Activated naive CD8-positive, alpha-beta T cell treated with anti-CD3 and anti-CD28 coated beads for 36 hours (primary cell): ENCODE results near the gene PAFAH1B1. TPM values are rescaled to one million over a fixed set of nuclear protein-coding genes. Genes with fewer than 3 reads are reported as not detected.

ENCODE experiments used
- DNase-seq: peaks from one replicate; pipeline ENCODE4 v3.0.0; 2021
- H3K27ac Mint-ChIP-seq: one replicate; pipeline ENCODE4 v1.8.0; 2022; ENCODE audit warnings: mild to moderate bottlenecking, moderate library complexity, mixed read lengths
- H3K27me3 Mint-ChIP-seq: one replicate; pipeline ENCODE4 v1.8.0; 2022; ENCODE audit warnings: mild to moderate bottlenecking, mixed read lengths
- H3K36me3 Mint-ChIP-seq: one replicate; pipeline ENCODE4 v1.8.0; 2021; ENCODE audit warnings: mild to moderate bottlenecking, mixed read lengths
- H3K4me1 Mint-ChIP-seq: one replicate; pipeline ENCODE4 v1.8.0; 2021; ENCODE audit warnings: mixed read lengths
- H3K4me3 Mint-ChIP-seq: one replicate; pipeline ENCODE4 v1.8.0; 2022; ENCODE audit warnings: mild to moderate bottlenecking, moderate library complexity, mixed read lengths
- H3K9me3 Mint-ChIP-seq: one replicate; pipeline ENCODE4 v1.8.0; 2022; ENCODE audit warnings: mixed read lengths
- total RNA-seq, 2 experiments: library from RNA; stranded (reverse); gene quantifications; one replicate each; pipeline ENCODE4 v1.2.3, GENCODE V29; 2021

PAFAH1B1 gene
- total RNA-seq, 2 experiments from 2014 or later: 137 to 156 TPM

DNA sequence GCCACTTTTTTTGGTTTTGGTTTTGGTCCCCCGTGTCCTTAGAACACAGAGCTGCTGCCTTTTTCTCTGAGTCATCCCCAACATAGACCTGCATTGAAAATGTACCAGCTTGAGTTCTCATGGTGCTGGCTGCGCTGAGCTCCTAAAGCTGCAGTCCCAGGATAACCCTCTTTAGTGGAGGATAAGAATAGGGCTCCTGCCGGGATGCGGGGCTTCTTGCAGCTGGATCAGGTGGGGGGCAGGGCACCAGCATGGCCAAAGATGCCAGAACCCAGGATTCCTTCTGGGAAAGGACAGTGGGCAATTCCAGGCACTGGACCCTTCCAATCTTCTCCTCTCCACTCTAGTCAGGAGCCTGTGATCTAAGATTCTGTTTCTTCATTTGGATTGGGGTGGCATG is 126.4 kb downstream of the PAFAH1B1 start:
- H3K9me3 Mint-ChIP-seq: no peaks in the 10 kb centered on the region

DNA sequence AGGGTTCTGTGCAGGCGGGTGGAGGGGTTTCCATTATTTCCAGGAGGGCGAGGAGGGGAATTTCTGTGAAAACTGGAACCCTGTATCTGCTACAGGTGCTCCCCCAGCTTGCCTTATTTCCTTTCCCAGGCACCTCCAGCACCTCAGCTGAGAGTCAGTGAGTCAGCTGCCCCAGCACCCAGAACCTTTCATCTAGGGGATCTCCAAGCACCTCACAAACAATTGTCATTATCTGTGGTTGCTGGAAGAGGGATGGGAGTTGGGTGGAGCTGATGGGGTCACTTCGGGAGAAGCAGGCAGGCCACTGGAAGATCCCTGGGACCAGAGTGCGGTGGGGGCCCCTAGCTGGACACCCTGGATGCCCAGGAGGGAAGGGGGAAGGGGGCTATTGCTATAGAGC is 128.1 kb downstream of the PAFAH1B1 start:
- no peaks in the 10 kb centered on the region for H3K9me3 Mint-ChIP-seq
- no peak overlapping the region for H3K27ac Mint-ChIP-seq
- H3K4me1 Mint-ChIP-seq: peaks cover 13% of the 10 kb centered on the region
- peak; percentile 45 for DNase-seq
- no peaks in the 10 kb centered on the region for H3K36me3 Mint-ChIP-seq
- no peak overlapping the region for H3K4me3 Mint-ChIP-seq
- H3K27me3 Mint-ChIP-seq: peaks cover 28% of the 10 kb centered on the region

More for the DNA sequence above, 126.4 kb downstream of the PAFAH1B1 start:
- H3K27ac Mint-ChIP-seq: no peak overlapping the region
- H3K27me3 Mint-ChIP-seq: peaks cover 15% of the 10 kb centered on the region
- no peak for DNase-seq
- H3K4me3 Mint-ChIP-seq: no peak overlapping the region
- H3K36me3 Mint-ChIP-seq: no peaks in the 10 kb centered on the region
- H3K4me1 Mint-ChIP-seq: peaks cover 10% of the 10 kb centered on the region

DNA sequence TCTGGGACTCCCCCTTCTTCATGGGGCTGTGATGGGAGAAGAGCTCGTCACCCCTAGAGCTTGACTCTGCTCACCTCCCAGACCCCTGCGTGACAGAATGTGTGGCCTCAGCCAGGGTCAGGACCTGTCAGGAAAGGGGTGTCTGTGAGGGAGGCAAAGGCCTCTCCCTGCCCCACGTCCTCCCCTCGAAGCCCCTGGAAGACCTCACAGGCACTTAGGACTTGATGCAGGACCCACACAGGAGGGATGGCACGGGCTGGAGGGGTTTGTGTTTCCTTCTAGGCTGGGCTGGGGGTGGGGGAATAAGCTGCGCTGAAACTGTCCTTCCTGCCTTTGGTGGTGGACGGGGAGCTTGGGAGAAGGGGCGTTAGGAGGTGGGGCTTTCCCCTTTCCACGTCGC is 129.2 kb downstream of the PAFAH1B1 start:
- Mint-ChIP-seq H3K27ac (no peak overlapping the region), H3K4me1 (peaks cover 13% of the 10 kb centered on the region), H3K9me3 (no peaks in the 10 kb centered on the region), H3K27me3 (peaks cover 37% of the 10 kb centered on the region), H3K4me3 (no peak overlapping the region), H3K36me3 (no peaks in the 10 kb centered on the region)
- DNase-seq: no peak

DNA sequence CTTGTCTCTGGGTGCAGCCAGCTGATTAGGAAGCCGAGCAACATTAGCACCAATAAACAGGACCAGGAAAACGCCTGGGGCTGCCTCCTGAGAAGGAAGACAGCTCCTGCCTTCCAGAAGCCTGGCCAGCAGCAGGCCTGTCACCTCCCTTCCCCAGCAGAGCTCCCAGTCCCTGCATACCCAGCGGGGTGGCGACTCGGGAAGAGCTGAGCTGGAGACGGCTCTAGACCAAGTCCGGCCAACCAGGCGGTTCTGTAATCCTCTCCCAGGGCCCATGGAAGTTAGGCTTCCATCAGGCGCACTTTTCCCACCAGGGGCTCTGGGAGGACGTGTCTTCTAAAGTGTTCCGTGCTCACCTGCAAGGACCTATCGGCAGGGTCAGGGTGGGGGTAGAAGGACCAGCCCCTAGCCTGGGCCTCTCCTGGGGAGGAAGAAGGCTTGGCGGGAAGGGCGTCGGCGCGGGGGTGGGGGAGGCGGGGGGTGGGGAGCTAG is 130.1 kb downstream of the PAFAH1B1 start:
- Mint-ChIP-seq H3K9me3 (no peaks in the 10 kb centered on the region), H3K27me3 (peaks cover 40% of the 10 kb centered on the region), H3K4me1 (peaks cover 13% of the 10 kb centered on the region), H3K4me3 (no peak overlapping the region), H3K36me3 (no peaks in the 10 kb centered on the region), H3K27ac (no peak overlapping the region)
- no peak for DNase-seq

DNA sequence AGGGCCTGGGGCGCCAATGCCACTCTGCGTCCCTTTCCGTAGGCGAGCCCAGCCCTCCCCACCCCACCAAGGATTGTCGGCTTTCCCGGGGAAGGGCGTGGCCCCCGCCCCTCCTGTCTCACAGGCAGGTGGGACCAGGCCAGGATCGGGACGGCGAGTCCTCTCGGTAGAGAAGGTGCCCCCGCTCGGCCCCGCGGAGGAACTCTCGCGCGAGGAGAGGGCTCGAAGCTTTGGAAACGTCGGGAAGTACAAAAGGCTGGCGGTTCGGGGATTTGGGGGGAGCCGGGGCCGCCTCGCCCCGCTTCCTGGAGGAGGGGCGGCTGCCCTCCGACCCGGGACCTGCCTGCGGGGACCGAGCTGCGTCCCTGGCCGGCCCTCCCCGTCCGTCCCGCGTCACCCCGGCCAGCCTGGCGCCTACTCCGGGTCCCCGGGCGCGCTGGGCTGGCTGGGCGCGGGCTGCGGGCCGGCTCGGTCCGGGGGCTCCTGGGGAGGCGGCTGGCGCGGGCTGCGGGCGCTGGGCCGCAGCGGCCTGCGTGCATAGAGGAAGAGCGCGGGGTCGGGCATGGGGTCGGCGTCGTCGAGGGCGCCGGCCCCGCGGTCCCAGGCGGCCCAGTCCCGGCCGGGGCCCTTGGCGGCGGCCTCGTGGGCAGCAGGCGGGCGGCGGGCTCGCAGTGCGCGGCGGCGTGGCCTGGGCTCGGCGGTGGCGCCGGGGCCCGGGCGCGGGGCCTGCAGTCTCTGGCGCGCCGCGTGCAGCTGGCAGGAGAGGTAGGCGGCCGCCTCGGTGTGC is 130.7 kb downstream of the PAFAH1B1 start:
- Mint-ChIP-seq H3K4me3 (peak overlapping the region; percentile 52), H3K4me1 (peaks cover 13% of the 10 kb centered on the region)
- no peak for DNase-seq

DNA sequence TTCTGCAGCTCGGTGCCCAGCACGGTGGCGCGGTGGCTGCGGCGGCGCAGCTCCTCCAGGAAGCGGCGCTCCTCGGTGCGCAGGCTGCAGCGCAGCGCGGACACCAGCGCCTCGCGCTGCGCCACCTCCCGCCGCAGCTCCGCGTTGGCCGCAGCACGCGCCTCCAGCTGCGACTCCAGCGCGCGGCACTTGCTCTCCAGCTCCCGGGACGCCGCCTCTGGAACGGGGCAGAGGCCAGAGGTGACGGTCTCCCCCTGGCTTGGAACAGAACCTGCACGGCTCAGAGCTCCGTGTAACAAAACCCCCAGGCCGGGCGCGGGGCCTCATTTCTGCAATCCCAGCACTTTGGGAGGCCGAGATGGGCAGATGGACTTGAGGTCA is 131.3 kb downstream of the PAFAH1B1 start:
- DNase-seq: peak; percentile 54
- Mint-ChIP-seq H3K4me3 (no peak overlapping the region), H3K4me1 (peaks cover 13% of the 10 kb centered on the region), H3K36me3 (no peaks in the 10 kb centered on the region), H3K9me3 (no peaks in the 10 kb centered on the region), H3K27me3 (peaks cover 45% of the 10 kb centered on the region), H3K27ac (no peak overlapping the region)

More for the DNA sequence above, 130.7 kb downstream of the PAFAH1B1 start:
- Mint-ChIP-seq H3K27me3 (peaks cover 43% of the 10 kb centered on the region), H3K36me3 (no peaks in the 10 kb centered on the region), H3K27ac (no peak overlapping the region), H3K9me3 (no peaks in the 10 kb centered on the region)

DNA sequence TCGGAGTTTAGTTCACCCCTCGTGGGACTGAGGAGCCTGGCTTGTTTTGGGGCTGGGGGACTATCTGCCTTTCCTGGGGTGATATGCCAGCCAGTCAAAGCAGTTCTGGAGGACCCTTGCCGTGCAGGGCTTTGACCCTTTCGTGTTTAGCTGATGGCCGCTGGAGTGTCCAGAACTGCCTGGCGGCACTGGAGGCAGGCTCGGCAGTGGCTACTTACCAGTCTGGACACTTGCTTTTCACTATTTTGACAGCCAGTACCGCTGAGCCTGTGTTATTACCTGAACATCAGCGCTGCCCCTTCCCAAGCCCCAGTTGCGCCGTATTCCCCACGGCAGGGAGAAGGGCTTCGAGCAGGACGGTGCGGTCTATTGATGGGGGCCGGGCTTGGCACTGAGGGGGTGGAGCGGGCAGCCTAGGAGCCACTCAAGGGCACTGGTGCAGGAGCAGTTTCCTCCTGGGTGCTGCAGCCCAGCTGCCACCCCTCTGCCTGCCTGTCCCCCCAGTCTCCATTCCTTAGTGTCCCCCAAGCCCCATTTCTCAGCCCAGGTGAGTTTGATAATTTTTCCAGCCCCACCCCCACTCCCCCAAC is 137.4 kb downstream of the PAFAH1B1 start:
- DNase-seq: no peak
- Mint-ChIP-seq H3K4me3 (no peak overlapping the region), H3K27me3 (peaks cover 34% of the 10 kb centered on the region), H3K27ac (no peak overlapping the region), H3K4me1 (no peaks in the 10 kb centered on the region), H3K9me3 (no peaks in the 10 kb centered on the region), H3K36me3 (no peaks in the 10 kb centered on the region)

DNA sequence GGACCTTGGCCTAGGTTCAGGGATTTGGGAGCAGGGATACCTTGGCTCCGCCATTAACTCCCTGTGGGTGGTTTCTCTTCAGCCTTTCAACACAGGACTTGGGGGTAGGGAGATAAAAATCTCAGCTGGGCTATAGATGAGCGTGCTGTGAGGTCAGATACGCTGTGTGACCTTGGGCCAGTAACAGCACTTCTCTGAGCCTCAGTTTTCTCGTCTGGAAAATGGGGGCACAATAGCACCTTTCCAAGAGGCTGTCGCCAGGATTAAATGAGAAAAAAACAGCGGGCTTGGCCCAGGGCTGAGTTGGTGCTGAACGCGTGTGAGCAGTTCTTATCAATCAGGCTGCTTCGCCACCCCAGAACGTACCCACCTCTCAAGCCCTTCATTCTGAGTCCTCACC is 138.4 kb downstream of the PAFAH1B1 start:
- no peaks in the 10 kb centered on the region for H3K9me3 Mint-ChIP-seq

DNA sequence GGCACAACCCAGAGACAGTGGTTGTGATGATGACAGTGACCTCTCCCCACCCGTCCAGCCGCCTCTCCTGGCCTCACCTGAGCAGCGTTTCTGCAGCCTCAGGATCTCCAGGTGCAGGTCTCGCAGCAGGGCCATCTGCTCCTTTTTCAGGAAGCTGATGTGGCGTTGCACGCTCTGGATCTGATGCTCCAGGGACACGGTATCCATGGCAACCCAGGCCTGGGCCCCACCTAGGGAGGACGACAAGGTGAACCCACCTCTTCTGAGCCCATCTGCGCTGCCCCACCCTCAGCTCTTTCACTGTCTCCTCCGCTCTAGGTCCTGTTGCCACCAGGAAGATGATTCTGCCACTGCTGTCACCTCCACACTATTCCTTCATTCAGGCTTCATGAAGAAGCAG is 141.5 kb downstream of the PAFAH1B1 start:
- H3K27ac Mint-ChIP-seq: no peak overlapping the region
- no peak for DNase-seq
- no peaks in the 10 kb centered on the region for H3K36me3 Mint-ChIP-seq
- peaks cover 16% of the 10 kb centered on the region for H3K27me3 Mint-ChIP-seq
- H3K4me1 Mint-ChIP-seq: no peaks in the 10 kb centered on the region
- H3K9me3 Mint-ChIP-seq: no peaks in the 10 kb centered on the region
- no peak overlapping the region for H3K4me3 Mint-ChIP-seq

More for the DNA sequence above, 138.4 kb downstream of the PAFAH1B1 start:
- no peaks in the 10 kb centered on the region for H3K36me3 Mint-ChIP-seq
- no peaks in the 10 kb centered on the region for H3K4me1 Mint-ChIP-seq
- H3K27me3 Mint-ChIP-seq: peaks cover 29% of the 10 kb centered on the region
- DNase-seq: no peak
- no peak overlapping the region for H3K4me3 Mint-ChIP-seq
- no peak overlapping the region for H3K27ac Mint-ChIP-seq

Other genes with a start within 250 kb of the PAFAH1B1 start
- 10 to 100 TPM; 23.8 to 25.6 TPM for gene MNT, start 192.6 kb upstream of the PAFAH1B1 start, total RNA-seq
- gene METTL16, start 81.8 kb upstream of the PAFAH1B1 start, total RNA-seq: 10 to 100 TPM; 61.7 to 66.5 TPM
- 100 to 1,000 TPM; 162 to 171 TPM for gene CLUH, start 118.1 kb downstream of the PAFAH1B1 start, total RNA-seq
- gene CCDC92B, start 156.0 kb downstream of the PAFAH1B1 start, total RNA-seq: not detected
- not detected for gene RAP1GAP2, start 202.8 kb downstream of the PAFAH1B1 start, total RNA-seq